CD14-positive monocyte (primary cell): ENCODE results near the gene PARS2. TPM values are rescaled to one million over a fixed set of nuclear protein-coding genes. Genes with fewer than 3 reads are reported as not detected.

Source experiments
- DNase-seq, 3 donors: peaks; one replicate each; pipeline ENCODE4 v3.0.0-alpha.2; 2011 to 2022
- H2AFZ ChIP-seq: 2 replicates; pipeline ENCODE4 v1.6.0; 2012; ENCODE audit warnings: mild to moderate bottlenecking, low read depth, low read length, inconsistent platforms; ENCODE audit not compliant: insufficient read depth, poor library complexity, severe bottlenecking
- H3K27ac ChIP-seq, 2 donors: 1 replicate in 1 of 2; 2 replicates in 1 of 2; pipeline ENCODE4 v1.5.1; 2012 to 2013; ENCODE audit warnings: low read length in 2 of 2, control low read depth in 1 of 2, inconsistent platforms in 1 of 2, low read depth in 1 of 2, mild to moderate bottlenecking in 1 of 2
- H3K27me3 ChIP-seq, 2 donors: one replicate each; pipeline versions ENCODE4 v1.6.0 to v1.6.1; 2011 to 2013; ENCODE audit warnings: low read length in 2 of 2; ENCODE audit not compliant: control insufficient read depth in 2 of 2, insufficient read depth in 2 of 2
- H3K36me3 ChIP-seq, 2 donors: replicated peaks in 1 of 2; 1 replicate in 1 of 2; 2 replicates in 1 of 2; pipeline versions ENCODE4 v1.5.1 to v1.6.1; 2012 to 2013; ENCODE audit warnings: low read length in 2 of 2, control low read depth in 1 of 2, inconsistent platforms in 1 of 2, mild to moderate bottlenecking in 1 of 2; ENCODE audit not compliant: insufficient read depth in 2 of 2, control insufficient read depth in 1 of 2
- H3K4me1 ChIP-seq, 2 donors: 1 replicate in 1 of 2; 2 replicates in 1 of 2; pipeline versions ENCODE4 v1.5.1 to v1.6.1; 2012 to 2013; ENCODE audit warnings: low read length in 2 of 2, control low read depth in 1 of 2, inconsistent platforms in 1 of 2, mild to moderate bottlenecking in 1 of 2, moderate library complexity in 1 of 2; ENCODE audit not compliant: insufficient read depth in 2 of 2, control insufficient read depth in 1 of 2
- H3K4me2 ChIP-seq: replicated peaks from 2 replicates; pipeline ENCODE3; 2012; ENCODE audit warnings: low read length, moderate library complexity, mild to moderate bottlenecking; ENCODE audit not compliant: poor library complexity, severe bottlenecking; ENCODE audit errors: extremely low read depth
- H3K4me3 ChIP-seq, 3 experiments: fragments of 200-600 bp in 1 of 3; sonication (generic) in 1 of 3; replicated peaks in 1 of 3; 1 replicate in 2 of 3; 2 replicates in 1 of 3; pipeline ENCODE4 v1.5.1; 2011 to 2013; ENCODE audit warnings: low read length in 3 of 3, mild to moderate bottlenecking in 3 of 3, control low read depth in 2 of 3, low read depth in 2 of 3, inconsistent platforms in 1 of 3, moderate library complexity in 1 of 3
- H3K79me2 ChIP-seq: 2 replicates; pipeline ENCODE4 v1.6.0; 2012; ENCODE audit warnings: mild to moderate bottlenecking, control low read depth, inconsistent platforms, low read length, moderate library complexity; ENCODE audit not compliant: insufficient read depth
- H3K9ac ChIP-seq: 2 replicates; pipeline ENCODE4 v1.6.0; 2017; ENCODE audit warnings: low read length, mild to moderate bottlenecking; ENCODE audit not compliant: insufficient read depth, poor library complexity, severe bottlenecking
- H3K9me3 ChIP-seq, 2 donors: replicated peaks in 1 of 2; 1 replicate in 1 of 2; 2 replicates in 1 of 2; pipeline versions ENCODE4 v1.5.1 to v1.6.1; 2012 to 2013; ENCODE audit warnings: low read length in 2 of 2, control low read depth in 1 of 2; ENCODE audit not compliant: control insufficient read depth in 1 of 2, insufficient read depth in 1 of 2
- H4K20me1 ChIP-seq: 2 replicates; pipeline ENCODE4 v1.6.0; 2012; ENCODE audit warnings: mild to moderate bottlenecking, low read length, control low read depth, moderate library complexity; ENCODE audit not compliant: insufficient read depth
- H3K27ac Mint-ChIP-seq, 7 donors: one replicate each; pipeline ENCODE4 v1.8.0; 2020; ENCODE audit warnings: mild to moderate bottlenecking in 7 of 7, mixed read lengths in 7 of 7, moderate library complexity in 6 of 7, inconsistent platforms in 2 of 7
- H3K27me3 Mint-ChIP-seq, 3 donors: one replicate each; pipeline ENCODE4 v1.8.0; 2021 to 2022; ENCODE audit warnings: low read depth in 3 of 3, mild to moderate bottlenecking in 3 of 3, mixed read lengths in 3 of 3, moderate library complexity in 3 of 3, inconsistent platforms in 1 of 3
- H3K36me3 Mint-ChIP-seq, 2 donors: one replicate each; pipeline ENCODE4 v1.8.0; 2020; ENCODE audit warnings: mixed read lengths in 2 of 2, inconsistent platforms in 1 of 2, mild to moderate bottlenecking in 1 of 2
- H3K4me1 Mint-ChIP-seq: one replicate; pipeline ENCODE4 v1.8.0; 2020; ENCODE audit warnings: mild to moderate bottlenecking, mixed read lengths
- H3K4me3 Mint-ChIP-seq, 2 donors: one replicate each; pipeline ENCODE4 v1.8.0; 2020; ENCODE audit warnings: mild to moderate bottlenecking in 2 of 2, mixed read lengths in 2 of 2, moderate library complexity in 1 of 2
- H3K9me3 Mint-ChIP-seq, 7 donors: one replicate each; pipeline ENCODE4 v1.8.0; 2020 to 2022; ENCODE audit warnings: mixed read lengths in 7 of 7, mild to moderate bottlenecking in 6 of 7, moderate library complexity in 6 of 7, inconsistent platforms in 2 of 7
- WGBS: methylation state at CpG from one replicate; pipeline ENCODE4 v1.1.5; 2013; ENCODE audit warnings: missing lambda C conversion rate; ENCODE audit not compliant: insufficient coverage; 5-methylcytosine and 5-hydroxymethylcytosine counted together
- intact Hi-C, 2 donors: fragments of 100-400 bp; cut with micrococcal nuclease; formaldehyde crosslinking; loops; one replicate each; pipeline versions ENCODE4 v1.15.0 to v1.15.1; 2023
- polyA plus RNA-seq, 3 donors: library from polyadenylated mRNA; depleted of rRNA in 1 of 3; unstranded in 2 of 3; stranded (reverse) in 1 of 3; fragments of 300-500 nt in 2 of 3; fragments of >200 nt in 1 of 3; fragmentation: Illumina TruSeq in 2 of 3; gene quantifications; 1 replicate in 2 of 3; 2 replicates in 1 of 3; pipeline ENCODE4 v1.2.3, GENCODE V29; 2012 to 2021
- TF ChIP-seq, protein P1 (sequence below): fragments of 200-600 bp; IDR thresholded peaks from one replicate; pipeline ENCODE4 v1.8.0; 2022; ENCODE audit warnings: antibody characterized with exemption, mild to moderate bottlenecking

Gene PARS2
- polyA plus RNA-seq, 3 donors, result 0.73 to 1.2 (median 0.92) TPM

- peak within 1 kb of the TSS; percentile 88 for H3K9ac ChIP-seq
- Mint-ChIP-seq H3K27ac (peak within 1 kb of the TSS; percentile 86 to 96 (median 92)), H3K4me3 (peak within 1 kb of the TSS; percentile 91 to 94), H3K4me1 (peaks cover 19% of the 10 kb centered on the region), H3K36me3 (peaks cover 16 to 22% of the 10 kb centered on the region in 2 donors), H3K27me3 (peaks cover 0 to 2% (median 2%) of the 10 kb centered on the region in 3 donors), H3K9me3 (no peaks in the 10 kb centered on the region)
- H2AFZ ChIP-seq, result peak within 1 kb of the TSS; percentile 97
- H3K27ac ChIP-seq, result peak within 1 kb of the TSS; percentile 46 to 87
- WGBS, result under 1% methylated on average over 48 of the region's 51 CpGs
- peaks cover 17% of the 10 kb centered on the region for H3K79me2 ChIP-seq
- H3K36me3 ChIP-seq, result peaks cover 20 to 32% of the 10 kb centered on the region in 2 donors
- peaks cover 15 to 18% of the 10 kb centered on the region in 2 donors for H3K4me1 ChIP-seq
- peak within 1 kb of the TSS; percentile 72 to 92 (median 74) for H3K4me3 ChIP-seq
- TF ChIP-seq, protein P1, sequence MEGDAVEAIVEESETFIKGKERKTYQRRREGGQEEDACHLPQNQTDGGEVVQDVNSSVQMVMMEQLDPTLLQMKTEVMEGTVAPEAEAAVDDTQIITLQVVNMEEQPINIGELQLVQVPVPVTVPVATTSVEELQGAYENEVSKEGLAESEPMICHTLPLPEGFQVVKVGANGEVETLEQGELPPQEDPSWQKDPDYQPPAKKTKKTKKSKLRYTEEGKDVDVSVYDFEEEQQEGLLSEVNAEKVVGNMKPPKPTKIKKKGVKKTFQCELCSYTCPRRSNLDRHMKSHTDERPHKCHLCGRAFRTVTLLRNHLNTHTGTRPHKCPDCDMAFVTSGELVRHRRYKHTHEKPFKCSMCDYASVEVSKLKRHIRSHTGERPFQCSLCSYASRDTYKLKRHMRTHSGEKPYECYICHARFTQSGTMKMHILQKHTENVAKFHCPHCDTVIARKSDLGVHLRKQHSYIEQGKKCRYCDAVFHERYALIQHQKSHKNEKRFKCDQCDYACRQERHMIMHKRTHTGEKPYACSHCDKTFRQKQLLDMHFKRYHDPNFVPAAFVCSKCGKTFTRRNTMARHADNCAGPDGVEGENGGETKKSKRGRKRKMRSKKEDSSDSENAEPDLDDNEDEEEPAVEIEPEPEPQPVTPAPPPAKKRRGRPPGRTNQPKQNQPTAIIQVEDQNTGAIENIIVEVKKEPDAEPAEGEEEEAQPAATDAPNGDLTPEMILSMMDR, result no peak
- H4K20me1 ChIP-seq, result no peaks in the 10 kb centered on the region
- DNase-seq, result peak; percentile 74 to 78 (median 76)
- H3K4me2 ChIP-seq, result peak within 1 kb of the TSS; percentile 96
- H3K27me3 ChIP-seq, result no peaks in the 10 kb centered on the region
- no peaks in the 10 kb centered on the region for H3K9me3 ChIP-seq
- intact Hi-C loops, result loop anchor here (2.0 to 10.0 kb wide), 3 partner anchors 47 to 771 kb away; partner anchors contain the start of genes PARS2 (in 2 of the 2), IFT25 (in 1 of the 2) and LRRC42 (in 1 of the 2)
Observed at GRCh38 chr1:54715493-54716298, 48.6 kb downstream of the PARS2 start, which contains the start of gene TTC4. TTC4 (plus strand) TSS chr1:54715861; CDS start chr1:54715909, 48 bp downstream.

GRCh38 chr1:54714881-54715492 lies 49.3 kb downstream of the PARS2 start:
- Histone ChIP-seq H3K4me1 (peaks cover 15 to 18% of the 10 kb centered on the region in 2 donors), H3K4me3 (peak overlapping the region; percentile 72 to 92 (median 74)), H3K9me3 (no peaks in the 10 kb centered on the region), H3K27ac (peak overlapping the region in 1 of 2 donors; percentile 87), H3K4me2 (peak overlapping the region; percentile 96), H4K20me1 (no peaks in the 10 kb centered on the region), H3K79me2 (peaks cover 17% of the 10 kb centered on the region), H3K36me3 (peaks cover 13 to 25% of the 10 kb centered on the region in 2 donors), H3K9ac (peak overlapping the region; percentile 88), H3K27me3 (no peaks in the 10 kb centered on the region), H2AFZ (peak overlapping the region; percentile 97)
- Mint-ChIP-seq H3K4me3 (peak overlapping the region; percentile 91 to 94), H3K9me3 (no peaks in the 10 kb centered on the region), H3K4me1 (peaks cover 19% of the 10 kb centered on the region), H3K36me3 (peaks cover 14 to 18% of the 10 kb centered on the region in 2 donors), H3K27ac (peak overlapping the region in 5 of 7 donors; percentile 73 to 96 (median 78)), H3K27me3 (peaks cover 0 to 2% (median 2%) of the 10 kb centered on the region in 3 donors)
- 98% methylated on average over 5 of the region's 7 CpGs for WGBS
- TF ChIP-seq, protein P1, result no peak
- no peak for DNase-seq
- intact Hi-C loops, result loop anchor here (5.0 to 10.0 kb wide), 2 partner anchors 47 to 770 kb away; partner anchors contain the start of genes IFT25 (in 1 of the 2), LRRC42 (in 1 of the 2) and PARS2 (in 1 of the 2)
